Liver (tissue), 3 donors: Measurements from ENCODE around the gene KRT77.

Experiments used
- ATF3 ChIP-seq: IDR thresholded peaks from 2 replicates; pipeline ENCODE4 v1.6.1; 2016; ENCODE audit warnings: antibody characterized with exemption
- EGR1 ChIP-seq, 2 donors: IDR thresholded peaks; 2 replicates each; pipeline ENCODE4 v1.6.1; 2016 to 2018; ENCODE audit warnings: antibody characterized with exemption in 2 of 2, low read depth in 2 of 2
- GABPA ChIP-seq, 2 donors: IDR thresholded peaks in 1 of 2; conservative IDR thresholded peaks in 1 of 2; 2 replicates each; pipeline ENCODE4 v1.6.1; 2016; ENCODE audit warnings: antibody characterized with exemption in 2 of 2, mild to moderate bottlenecking in 1 of 2, moderate library complexity in 1 of 2
- JUND ChIP-seq, 2 donors: IDR thresholded peaks; 2 replicates each; pipeline ENCODE4 v1.6.1; 2016; ENCODE audit warnings: antibody characterized with exemption in 2 of 2
- RAD21 ChIP-seq, 2 donors: IDR thresholded peaks; 2 replicates each; pipeline ENCODE4 v1.6.1; 2016; ENCODE audit warnings: antibody characterized with exemption in 2 of 2, mild to moderate bottlenecking in 2 of 2
- SP1 ChIP-seq: IDR thresholded peaks from 2 replicates; pipeline ENCODE4 v1.6.1; 2018; ENCODE audit warnings: antibody characterized with exemption, mild to moderate bottlenecking
- TAF1 ChIP-seq: conservative IDR thresholded peaks from 2 replicates; pipeline ENCODE4 v1.6.1; 2016; ENCODE audit warnings: antibody characterized with exemption, mild to moderate bottlenecking
- YY1 ChIP-seq: IDR thresholded peaks from 2 replicates; pipeline ENCODE4 v1.6.1; 2016; ENCODE audit warnings: antibody characterized with exemption, mild to moderate bottlenecking
- TF ChIP-seq, protein P1 (sequence below): IDR thresholded peaks from 2 replicates; pipeline ENCODE4 v1.6.1; 2016; ENCODE audit warnings: antibody characterized with exemption, mild to moderate bottlenecking
- TF ChIP-seq, protein P2 (sequence below): fragments of 150-350 bp; IDR thresholded peaks from 2 replicates; pipeline ENCODE4 v1.5.1; 2017; ENCODE audit warnings: improper control_type of control experiment, low read depth, low read length; ENCODE audit not compliant: missing input control
- donor health status: healthy.
- donor health status: healthy.

GRCh38 chr12:52745554-52745953 lies 42.2 kb upstream of the KRT77 start:
- TF ChIP-seq, protein P1, sequence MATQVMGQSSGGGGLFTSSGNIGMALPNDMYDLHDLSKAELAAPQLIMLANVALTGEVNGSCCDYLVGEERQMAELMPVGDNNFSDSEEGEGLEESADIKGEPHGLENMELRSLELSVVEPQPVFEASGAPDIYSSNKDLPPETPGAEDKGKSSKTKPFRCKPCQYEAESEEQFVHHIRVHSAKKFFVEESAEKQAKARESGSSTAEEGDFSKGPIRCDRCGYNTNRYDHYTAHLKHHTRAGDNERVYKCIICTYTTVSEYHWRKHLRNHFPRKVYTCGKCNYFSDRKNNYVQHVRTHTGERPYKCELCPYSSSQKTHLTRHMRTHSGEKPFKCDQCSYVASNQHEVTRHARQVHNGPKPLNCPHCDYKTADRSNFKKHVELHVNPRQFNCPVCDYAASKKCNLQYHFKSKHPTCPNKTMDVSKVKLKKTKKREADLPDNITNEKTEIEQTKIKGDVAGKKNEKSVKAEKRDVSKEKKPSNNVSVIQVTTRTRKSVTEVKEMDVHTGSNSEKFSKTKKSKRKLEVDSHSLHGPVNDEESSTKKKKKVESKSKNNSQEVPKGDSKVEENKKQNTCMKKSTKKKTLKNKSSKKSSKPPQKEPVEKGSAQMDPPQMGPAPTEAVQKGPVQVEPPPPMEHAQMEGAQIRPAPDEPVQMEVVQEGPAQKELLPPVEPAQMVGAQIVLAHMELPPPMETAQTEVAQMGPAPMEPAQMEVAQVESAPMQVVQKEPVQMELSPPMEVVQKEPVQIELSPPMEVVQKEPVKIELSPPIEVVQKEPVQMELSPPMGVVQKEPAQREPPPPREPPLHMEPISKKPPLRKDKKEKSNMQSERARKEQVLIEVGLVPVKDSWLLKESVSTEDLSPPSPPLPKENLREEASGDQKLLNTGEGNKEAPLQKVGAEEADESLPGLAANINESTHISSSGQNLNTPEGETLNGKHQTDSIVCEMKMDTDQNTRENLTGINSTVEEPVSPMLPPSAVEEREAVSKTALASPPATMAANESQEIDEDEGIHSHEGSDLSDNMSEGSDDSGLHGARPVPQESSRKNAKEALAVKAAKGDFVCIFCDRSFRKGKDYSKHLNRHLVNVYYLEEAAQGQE: no peak
- TF ChIP-seq, protein P2, sequence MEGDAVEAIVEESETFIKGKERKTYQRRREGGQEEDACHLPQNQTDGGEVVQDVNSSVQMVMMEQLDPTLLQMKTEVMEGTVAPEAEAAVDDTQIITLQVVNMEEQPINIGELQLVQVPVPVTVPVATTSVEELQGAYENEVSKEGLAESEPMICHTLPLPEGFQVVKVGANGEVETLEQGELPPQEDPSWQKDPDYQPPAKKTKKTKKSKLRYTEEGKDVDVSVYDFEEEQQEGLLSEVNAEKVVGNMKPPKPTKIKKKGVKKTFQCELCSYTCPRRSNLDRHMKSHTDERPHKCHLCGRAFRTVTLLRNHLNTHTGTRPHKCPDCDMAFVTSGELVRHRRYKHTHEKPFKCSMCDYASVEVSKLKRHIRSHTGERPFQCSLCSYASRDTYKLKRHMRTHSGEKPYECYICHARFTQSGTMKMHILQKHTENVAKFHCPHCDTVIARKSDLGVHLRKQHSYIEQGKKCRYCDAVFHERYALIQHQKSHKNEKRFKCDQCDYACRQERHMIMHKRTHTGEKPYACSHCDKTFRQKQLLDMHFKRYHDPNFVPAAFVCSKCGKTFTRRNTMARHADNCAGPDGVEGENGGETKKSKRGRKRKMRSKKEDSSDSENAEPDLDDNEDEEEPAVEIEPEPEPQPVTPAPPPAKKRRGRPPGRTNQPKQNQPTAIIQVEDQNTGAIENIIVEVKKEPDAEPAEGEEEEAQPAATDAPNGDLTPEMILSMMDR: no peak
- TF ChIP-seq SP1 (no peak), JUND (IDR thresholded peaks at IDR 0.05) (no peak), RAD21 (IDR thresholded peaks at IDR 0.05) (no peak), YY1 (no peak), ATF3 (no peak), GABPA (IDR thresholded peaks at IDR 0.05 in 1 of 2, conservative IDR thresholded peaks at IDR 0.05 in 1 of 2) (no peak), TAF1 (no peak), EGR1 (IDR thresholded peaks at IDR 0.05; ENCODE audit: low read depth in 2 of 2) (no peak)
